Bronchial epithelial cell (primary cell): ENCODE results near the gene SIGLEC6. TPM values are rescaled to one million over a fixed set of nuclear protein-coding genes. Genes with fewer than 3 reads are reported as not detected.

Source experiments
- DNase-seq: peaks from one replicate; pipeline ENCODE4 v3.0.0-alpha.2; 2010; ENCODE audit warnings: low read depth
- FAIRE-seq: peaks from 2 replicates; lab custom pipeline; 2011; peaks lifted over from hg19 to GRCh38; lab: Jason Lieb, UNC
- H3K27me3 ChIP-seq: 2 replicates; pipeline ENCODE4 v1.5.1; 2011; ENCODE audit warnings: low read length; ENCODE audit not compliant: control insufficient read depth, insufficient read depth
- H3K36me3 ChIP-seq: 2 replicates; pipeline ENCODE4 v1.5.1; 2011; ENCODE audit warnings: low read length; ENCODE audit not compliant: control insufficient read depth, insufficient read depth
- H3K4me3 ChIP-seq: 2 replicates; pipeline ENCODE4 v1.5.1; 2011; ENCODE audit warnings: mild to moderate bottlenecking, low read depth, low read length, control low read depth
- total RNA-seq: library from RNA; depleted of rRNA; stranded (reverse); fragments of >200 nt; gene quantifications from 2 replicates; pipeline ENCODE4 v1.2.1, GENCODE V29; 2014
- TF ChIP-seq, protein P1 (sequence below): IDR thresholded peaks from 2 replicates; pipeline ENCODE4 v1.5.1; 2011; ENCODE audit warnings: mild to moderate bottlenecking, moderate library complexity, low read length, control low read depth, inconsistent platforms; ENCODE audit not compliant: insufficient read depth, severe bottlenecking

Gene SIGLEC6
- total RNA-seq, 1 donor from 2014 or later, result not detected

DNA sequence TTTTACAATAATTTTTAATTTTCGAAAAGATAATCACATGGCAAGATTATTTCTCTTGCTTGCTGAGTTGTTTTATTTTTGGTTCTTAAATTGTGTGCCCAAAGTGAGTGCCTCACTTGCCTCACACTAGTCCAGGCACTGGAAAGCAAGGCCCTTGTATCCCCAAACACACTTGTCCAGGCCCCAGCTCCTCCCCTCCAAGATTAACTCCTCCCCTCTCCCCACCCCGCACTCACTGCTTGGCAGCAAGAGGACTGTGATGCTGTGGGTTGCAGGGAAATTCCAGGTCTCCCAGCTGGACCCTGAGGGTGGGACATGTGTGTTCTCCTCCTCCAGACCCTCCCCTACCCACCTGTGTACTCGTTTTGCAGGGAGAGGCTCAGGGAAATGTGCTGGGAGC is 33.8 kb downstream of the SIGLEC6 start:
- H3K36me3 ChIP-seq, result no peaks in the 10 kb centered on the region
- no peak overlapping the region for H3K4me3 ChIP-seq
- FAIRE-seq (no peak), DNase-seq (no peak)
- no peaks in the 10 kb centered on the region for H3K27me3 ChIP-seq
- TF ChIP-seq, protein P1, sequence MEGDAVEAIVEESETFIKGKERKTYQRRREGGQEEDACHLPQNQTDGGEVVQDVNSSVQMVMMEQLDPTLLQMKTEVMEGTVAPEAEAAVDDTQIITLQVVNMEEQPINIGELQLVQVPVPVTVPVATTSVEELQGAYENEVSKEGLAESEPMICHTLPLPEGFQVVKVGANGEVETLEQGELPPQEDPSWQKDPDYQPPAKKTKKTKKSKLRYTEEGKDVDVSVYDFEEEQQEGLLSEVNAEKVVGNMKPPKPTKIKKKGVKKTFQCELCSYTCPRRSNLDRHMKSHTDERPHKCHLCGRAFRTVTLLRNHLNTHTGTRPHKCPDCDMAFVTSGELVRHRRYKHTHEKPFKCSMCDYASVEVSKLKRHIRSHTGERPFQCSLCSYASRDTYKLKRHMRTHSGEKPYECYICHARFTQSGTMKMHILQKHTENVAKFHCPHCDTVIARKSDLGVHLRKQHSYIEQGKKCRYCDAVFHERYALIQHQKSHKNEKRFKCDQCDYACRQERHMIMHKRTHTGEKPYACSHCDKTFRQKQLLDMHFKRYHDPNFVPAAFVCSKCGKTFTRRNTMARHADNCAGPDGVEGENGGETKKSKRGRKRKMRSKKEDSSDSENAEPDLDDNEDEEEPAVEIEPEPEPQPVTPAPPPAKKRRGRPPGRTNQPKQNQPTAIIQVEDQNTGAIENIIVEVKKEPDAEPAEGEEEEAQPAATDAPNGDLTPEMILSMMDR, result no peak

DNA sequence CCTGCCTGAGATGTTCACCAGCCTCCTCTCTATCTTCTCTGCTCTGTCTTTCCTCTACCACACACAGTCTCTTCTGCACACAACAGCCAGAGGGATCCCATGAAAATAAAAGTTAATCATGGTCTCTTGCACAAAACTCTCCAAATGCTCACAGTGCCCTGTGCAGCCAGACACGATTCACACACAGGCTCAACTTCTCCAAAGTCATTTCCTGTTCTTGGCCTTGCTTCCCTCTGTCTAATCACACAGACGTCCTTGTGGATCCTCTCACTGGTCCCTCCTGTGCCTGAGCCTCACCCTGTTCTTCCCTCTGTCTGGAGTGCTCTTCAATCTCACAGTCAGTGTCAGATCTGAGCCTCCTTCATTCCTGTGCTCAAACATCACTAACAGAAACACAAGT is 37.7 kb downstream of the SIGLEC6 start:
- H3K27me3 ChIP-seq, result no peaks in the 10 kb centered on the region
- FAIRE-seq (no peak), DNase-seq (no peak)
- TF ChIP-seq, protein P1, result no peak
- H3K36me3 ChIP-seq, result no peaks in the 10 kb centered on the region
- no peak overlapping the region for H3K4me3 ChIP-seq

DNA sequence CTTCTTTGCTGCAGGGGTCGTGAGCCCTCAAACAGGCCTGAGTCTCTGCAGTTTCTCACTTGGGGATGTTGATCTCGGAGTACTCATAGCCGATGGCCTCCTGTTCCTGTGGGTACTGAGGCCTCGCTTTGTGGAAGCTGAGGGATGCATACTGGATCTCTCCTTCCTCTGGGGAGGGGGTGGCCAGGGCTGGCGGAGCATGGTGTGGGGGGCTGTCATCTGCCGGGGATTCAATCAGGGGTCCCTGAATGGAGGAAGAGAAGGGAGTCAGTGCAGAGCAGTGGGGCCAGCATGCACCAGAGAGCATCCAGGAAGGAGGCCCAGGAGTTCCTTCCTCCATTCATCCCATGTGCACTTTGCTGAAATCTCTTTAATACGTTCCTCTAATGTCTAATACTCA is 39.9 kb downstream of the SIGLEC6 start:
- DNase-seq (no peak), FAIRE-seq (no peak)
- Histone ChIP-seq H3K36me3 (no peaks in the 10 kb centered on the region), H3K4me3 (no peak overlapping the region), H3K27me3 (no peaks in the 10 kb centered on the region)
- TF ChIP-seq, protein P1, result no peak

DNA sequence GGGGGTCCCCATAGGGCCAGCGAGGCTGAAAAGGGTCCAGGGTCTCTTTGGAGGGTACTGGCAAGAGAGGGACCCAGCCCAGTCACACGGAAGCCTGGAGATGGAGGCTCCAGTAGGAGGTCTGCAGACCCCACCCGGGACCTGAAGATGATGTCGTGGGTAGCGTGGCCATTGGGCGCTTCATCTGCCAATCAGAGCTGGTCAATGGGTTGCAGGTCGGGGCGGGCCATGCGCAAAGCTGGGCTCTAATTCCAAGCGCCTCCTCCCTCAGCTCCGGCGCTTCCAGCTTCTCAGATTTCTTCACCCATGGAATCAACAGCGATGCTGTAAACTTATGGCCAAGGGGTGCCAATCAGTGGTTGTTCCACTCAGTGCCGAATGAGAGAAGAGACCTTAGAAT is 40.8 kb downstream of the SIGLEC6 start:
- H3K4me3 ChIP-seq, result no peak overlapping the region
- no peaks in the 10 kb centered on the region for H3K27me3 ChIP-seq
- H3K36me3 ChIP-seq, result no peaks in the 10 kb centered on the region
- DNase-seq, result no peak
- FAIRE-seq, result no peak
- TF ChIP-seq, protein P1, result no peak

DNA sequence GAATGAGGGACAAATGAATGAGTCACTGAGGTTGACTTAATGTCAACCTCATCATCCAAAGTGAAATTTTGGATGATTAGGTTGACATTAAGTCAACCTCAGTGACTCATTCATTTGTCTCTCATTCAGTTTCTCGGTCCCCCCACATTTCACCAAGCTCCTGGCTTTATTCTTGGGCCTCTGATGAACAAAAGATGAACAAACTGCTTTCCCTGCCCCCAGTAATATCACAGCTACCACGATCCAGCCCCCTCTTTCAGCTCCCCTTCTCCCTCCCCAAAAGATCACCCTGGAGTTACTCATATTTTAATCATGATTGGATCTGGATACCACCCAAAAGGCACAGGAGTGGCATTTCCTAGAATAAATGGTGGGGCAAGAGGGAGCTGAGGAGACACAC is 42.4 kb downstream of the SIGLEC6 start:
- H3K27me3 ChIP-seq, result no peaks in the 10 kb centered on the region
- no peaks in the 10 kb centered on the region for H3K36me3 ChIP-seq
- H3K4me3 ChIP-seq, result no peak overlapping the region
- DNase-seq (no peak), FAIRE-seq (no peak)
- TF ChIP-seq, protein P1, result no peak

DNA sequence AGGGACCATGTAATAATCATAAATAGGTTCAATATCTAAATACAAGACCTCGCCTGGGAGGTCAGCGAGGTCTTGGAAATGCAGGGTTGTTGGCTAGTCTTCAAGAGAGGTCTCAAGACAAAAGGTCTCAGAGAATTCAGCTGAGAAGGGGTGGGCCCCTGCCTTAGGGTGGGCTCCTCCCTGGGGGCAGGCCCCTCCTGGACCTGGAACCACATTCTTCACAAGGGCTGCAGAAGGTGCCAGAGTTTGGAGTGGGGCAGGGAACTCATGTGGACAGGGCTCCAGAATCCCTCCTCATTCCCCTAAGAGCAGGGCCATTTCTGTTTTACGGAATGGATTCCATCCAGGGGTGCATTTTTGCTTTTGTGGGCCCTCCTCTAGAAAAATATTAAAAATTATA is 43.0 kb downstream of the SIGLEC6 start:
- H3K36me3 ChIP-seq, result no peaks in the 10 kb centered on the region
- FAIRE-seq (no peak), DNase-seq (no peak)
- H3K4me3 ChIP-seq, result no peak overlapping the region
- no peaks in the 10 kb centered on the region for H3K27me3 ChIP-seq
- TF ChIP-seq, protein P1, result no peak
